ENCODE measurements around the gene LCN6.

DNA sequence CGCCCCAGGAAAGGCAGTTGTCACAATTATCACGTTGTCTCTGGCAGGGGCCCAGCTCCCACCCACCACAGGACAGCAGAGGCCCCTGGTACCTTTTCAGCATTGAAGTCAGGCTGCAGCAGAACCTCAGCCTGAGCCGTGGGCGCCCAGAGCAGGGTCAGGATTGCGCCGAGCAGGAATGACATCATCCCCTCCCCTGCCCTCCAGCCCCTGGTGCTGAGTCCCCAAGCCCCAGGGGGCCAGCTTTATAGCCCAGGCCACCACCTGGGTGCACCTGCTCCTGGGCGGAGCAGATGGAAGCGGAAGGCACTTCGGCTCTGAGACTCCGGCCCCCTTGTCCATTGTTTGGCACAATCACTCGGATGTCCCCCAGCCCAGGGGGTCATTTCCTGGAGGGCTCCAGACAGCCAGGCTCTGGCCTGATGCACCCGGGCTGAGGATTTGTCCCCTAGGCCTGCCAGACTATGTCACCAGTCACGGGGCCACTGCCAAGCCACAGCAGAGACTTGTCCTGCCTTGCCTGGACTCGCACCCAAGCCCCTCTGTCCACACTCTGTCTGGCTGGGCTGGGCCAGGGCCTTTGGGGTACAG is 16.1 kb upstream of the LCN6 start, which contains the start of gene LCN15:
- TF ChIP-seq, protein P1, sequence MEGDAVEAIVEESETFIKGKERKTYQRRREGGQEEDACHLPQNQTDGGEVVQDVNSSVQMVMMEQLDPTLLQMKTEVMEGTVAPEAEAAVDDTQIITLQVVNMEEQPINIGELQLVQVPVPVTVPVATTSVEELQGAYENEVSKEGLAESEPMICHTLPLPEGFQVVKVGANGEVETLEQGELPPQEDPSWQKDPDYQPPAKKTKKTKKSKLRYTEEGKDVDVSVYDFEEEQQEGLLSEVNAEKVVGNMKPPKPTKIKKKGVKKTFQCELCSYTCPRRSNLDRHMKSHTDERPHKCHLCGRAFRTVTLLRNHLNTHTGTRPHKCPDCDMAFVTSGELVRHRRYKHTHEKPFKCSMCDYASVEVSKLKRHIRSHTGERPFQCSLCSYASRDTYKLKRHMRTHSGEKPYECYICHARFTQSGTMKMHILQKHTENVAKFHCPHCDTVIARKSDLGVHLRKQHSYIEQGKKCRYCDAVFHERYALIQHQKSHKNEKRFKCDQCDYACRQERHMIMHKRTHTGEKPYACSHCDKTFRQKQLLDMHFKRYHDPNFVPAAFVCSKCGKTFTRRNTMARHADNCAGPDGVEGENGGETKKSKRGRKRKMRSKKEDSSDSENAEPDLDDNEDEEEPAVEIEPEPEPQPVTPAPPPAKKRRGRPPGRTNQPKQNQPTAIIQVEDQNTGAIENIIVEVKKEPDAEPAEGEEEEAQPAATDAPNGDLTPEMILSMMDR (IDR thresholded peaks at IDR 0.05) = no peak
- TF ChIP-seq EP300 (IDR thresholded peaks at IDR 0.05; ENCODE audit: low read depth) = no peak

All from transverse colon (tissue), 3 donors.